ENCODE results near the gene ZNHIT3.

Gene ZNHIT3

DNA sequence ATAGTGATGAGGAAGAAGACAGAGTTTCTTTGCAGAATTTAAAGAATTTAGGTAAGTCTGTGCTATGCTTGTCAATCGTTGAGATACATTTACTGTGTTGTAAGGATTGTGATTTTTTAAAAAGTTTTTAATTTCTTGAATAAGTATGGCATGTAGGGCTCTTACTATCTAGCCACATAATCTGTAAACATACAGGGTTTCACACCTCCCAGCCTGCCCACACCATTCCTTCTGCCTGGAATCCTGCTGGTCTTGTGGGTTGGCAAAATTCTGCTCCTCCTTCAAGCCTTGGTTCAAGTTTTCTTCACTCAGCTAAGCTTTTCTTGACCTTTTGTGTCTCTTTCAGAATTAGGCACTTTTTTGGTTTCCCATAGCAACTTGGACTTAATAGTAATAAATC lies 7.5 kb downstream of the ZNHIT3 start:
- TF ChIP-seq, protein P1, sequence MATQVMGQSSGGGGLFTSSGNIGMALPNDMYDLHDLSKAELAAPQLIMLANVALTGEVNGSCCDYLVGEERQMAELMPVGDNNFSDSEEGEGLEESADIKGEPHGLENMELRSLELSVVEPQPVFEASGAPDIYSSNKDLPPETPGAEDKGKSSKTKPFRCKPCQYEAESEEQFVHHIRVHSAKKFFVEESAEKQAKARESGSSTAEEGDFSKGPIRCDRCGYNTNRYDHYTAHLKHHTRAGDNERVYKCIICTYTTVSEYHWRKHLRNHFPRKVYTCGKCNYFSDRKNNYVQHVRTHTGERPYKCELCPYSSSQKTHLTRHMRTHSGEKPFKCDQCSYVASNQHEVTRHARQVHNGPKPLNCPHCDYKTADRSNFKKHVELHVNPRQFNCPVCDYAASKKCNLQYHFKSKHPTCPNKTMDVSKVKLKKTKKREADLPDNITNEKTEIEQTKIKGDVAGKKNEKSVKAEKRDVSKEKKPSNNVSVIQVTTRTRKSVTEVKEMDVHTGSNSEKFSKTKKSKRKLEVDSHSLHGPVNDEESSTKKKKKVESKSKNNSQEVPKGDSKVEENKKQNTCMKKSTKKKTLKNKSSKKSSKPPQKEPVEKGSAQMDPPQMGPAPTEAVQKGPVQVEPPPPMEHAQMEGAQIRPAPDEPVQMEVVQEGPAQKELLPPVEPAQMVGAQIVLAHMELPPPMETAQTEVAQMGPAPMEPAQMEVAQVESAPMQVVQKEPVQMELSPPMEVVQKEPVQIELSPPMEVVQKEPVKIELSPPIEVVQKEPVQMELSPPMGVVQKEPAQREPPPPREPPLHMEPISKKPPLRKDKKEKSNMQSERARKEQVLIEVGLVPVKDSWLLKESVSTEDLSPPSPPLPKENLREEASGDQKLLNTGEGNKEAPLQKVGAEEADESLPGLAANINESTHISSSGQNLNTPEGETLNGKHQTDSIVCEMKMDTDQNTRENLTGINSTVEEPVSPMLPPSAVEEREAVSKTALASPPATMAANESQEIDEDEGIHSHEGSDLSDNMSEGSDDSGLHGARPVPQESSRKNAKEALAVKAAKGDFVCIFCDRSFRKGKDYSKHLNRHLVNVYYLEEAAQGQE (IDR thresholded peaks at IDR 0.05; ENCODE audit: insufficient read depth in 1 of 2, low read depth in 2 of 2, low read length in 2 of 2): no peak
- TF ChIP-seq SIN3A (IDR thresholded peaks at IDR 0.05; ENCODE audit: borderline replicate concordance, insufficient read depth, low read length) (no peak), TAF1 (IDR thresholded peaks at IDR 0.05; ENCODE audit: borderline replicate concordance, insufficient read depth, low read length) (no peak), FOXP2 (optimal IDR thresholded peaks at IDR 0.05; ENCODE audit: borderline replicate concordance, extremely low read depth, extremely low read length, insufficient read depth) (no peak), POLR2AphosphoS5 (IDR thresholded peaks at IDR 0.05; ENCODE audit: low read depth, low read length) (no peak)

DNA sequence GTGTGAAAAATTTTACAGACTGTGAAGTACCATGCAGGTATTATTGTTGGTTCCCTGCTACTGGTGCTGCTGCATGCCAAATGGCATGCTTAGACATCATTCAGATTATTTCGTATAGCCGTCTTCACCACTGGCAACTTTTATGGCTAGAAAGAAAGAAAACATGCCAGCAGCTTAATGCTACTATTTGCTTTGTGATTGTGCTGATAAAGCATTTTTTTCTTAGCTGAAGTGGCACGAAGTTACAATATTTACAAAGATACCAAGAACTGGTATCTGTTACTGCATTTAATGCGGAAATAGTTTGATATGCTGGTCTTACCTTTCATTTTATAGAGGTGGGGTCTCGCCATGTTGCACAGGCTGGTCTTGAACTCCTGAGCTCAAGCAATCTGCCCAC lies 8.2 kb downstream of the ZNHIT3 start:
- TF ChIP-seq, protein P1 (IDR thresholded peaks at IDR 0.05; ENCODE audit: insufficient read depth in 1 of 2, low read depth in 2 of 2, low read length in 2 of 2): no peak
- no peak for TF ChIP-seq FOXP2 (optimal IDR thresholded peaks at IDR 0.05; ENCODE audit: borderline replicate concordance, extremely low read depth, extremely low read length, insufficient read depth)
- TF ChIP-seq POLR2AphosphoS5 (IDR thresholded peaks at IDR 0.05; ENCODE audit: low read depth, low read length): no peak
- TF ChIP-seq SIN3A (IDR thresholded peaks at IDR 0.05; ENCODE audit: borderline replicate concordance, insufficient read depth, low read length): no peak
- no peak for TF ChIP-seq TAF1 (IDR thresholded peaks at IDR 0.05; ENCODE audit: borderline replicate concordance, insufficient read depth, low read length)

DNA sequence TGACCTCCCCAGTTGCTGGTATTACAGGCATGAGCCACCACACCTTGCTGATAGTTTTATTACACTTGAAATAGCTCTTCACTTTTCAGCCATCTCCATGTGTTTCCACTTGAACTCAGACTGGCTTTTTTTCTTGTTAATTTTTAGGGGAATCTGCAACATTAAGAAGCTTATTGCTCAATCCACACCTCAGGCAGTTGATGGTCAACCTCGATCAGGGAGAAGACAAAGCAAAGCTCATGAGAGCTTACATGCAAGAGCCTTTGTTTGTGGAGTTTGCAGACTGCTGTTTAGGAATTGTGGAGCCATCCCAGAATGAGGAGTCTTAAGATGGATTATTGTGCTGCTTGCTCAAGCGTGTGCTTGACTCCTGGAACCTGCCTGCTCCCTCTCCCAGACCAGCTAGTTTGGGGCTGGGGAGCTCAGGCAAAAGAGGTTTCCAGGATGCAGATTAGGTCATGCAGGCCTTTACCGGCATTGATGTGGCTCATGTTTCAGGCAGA lies 8.6 kb downstream of the ZNHIT3 start:
- TF ChIP-seq SIN3A (IDR thresholded peaks at IDR 0.05; ENCODE audit: borderline replicate concordance, insufficient read depth, low read length): no peak
- TF ChIP-seq, protein P1 (IDR thresholded peaks at IDR 0.05; ENCODE audit: insufficient read depth in 1 of 2, low read depth in 2 of 2, low read length in 2 of 2): no peak
- no peak for TF ChIP-seq FOXP2 (optimal IDR thresholded peaks at IDR 0.05; ENCODE audit: borderline replicate concordance, extremely low read depth, extremely low read length, insufficient read depth)
- TF ChIP-seq POLR2AphosphoS5 (IDR thresholded peaks at IDR 0.05; ENCODE audit: low read depth, low read length): no peak
- TF ChIP-seq TAF1 (IDR thresholded peaks at IDR 0.05; ENCODE audit: borderline replicate concordance, insufficient read depth, low read length): no peak

DNA sequence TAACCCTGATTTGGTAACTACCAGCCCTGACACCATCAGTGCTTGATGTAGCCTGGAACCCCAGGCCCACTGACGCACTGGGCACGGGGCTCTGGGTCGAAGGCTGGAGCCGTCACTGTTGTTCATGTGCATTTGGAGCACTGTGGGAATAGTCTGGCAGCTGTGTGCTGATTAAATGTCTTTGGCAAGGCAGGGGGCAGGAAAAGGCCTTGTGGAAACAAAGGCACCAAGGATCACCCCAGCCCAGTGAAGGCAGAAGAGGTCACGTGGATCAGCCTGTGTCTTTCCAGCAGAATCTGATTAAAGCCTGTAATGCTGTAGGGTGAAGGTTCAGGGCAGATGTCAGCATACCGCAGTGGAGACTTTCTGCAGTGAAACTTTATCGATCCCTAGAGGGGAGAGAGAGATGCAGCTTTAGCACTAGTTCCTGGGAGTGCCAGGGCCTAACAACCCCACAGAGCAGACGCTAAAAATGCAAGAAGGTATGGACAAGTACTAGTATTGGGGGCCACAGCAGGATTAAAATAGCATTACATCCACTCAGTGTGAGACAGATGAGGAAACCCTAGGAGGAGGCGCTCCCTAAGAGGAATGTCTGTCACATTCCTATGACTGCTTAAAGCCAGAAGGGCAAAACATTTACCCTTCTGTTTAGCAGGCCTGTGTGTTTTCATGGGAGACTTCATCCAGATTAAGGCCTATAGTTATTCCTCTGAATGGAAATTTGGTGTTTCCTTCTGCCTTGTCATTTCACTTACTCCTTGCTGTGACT lies 9.7 kb downstream of the ZNHIT3 start:
- TF ChIP-seq POLR2AphosphoS5 (IDR thresholded peaks at IDR 0.05; ENCODE audit: low read depth, low read length) (no peak), FOXP2 (optimal IDR thresholded peaks at IDR 0.05; ENCODE audit: borderline replicate concordance, extremely low read depth, extremely low read length, insufficient read depth) (no peak), TAF1 (IDR thresholded peaks at IDR 0.05; ENCODE audit: borderline replicate concordance, insufficient read depth, low read length) (no peak), SIN3A (IDR thresholded peaks at IDR 0.05; ENCODE audit: borderline replicate concordance, insufficient read depth, low read length) (no peak)
- TF ChIP-seq, protein P1 (IDR thresholded peaks at IDR 0.05; ENCODE audit: insufficient read depth in 1 of 2, low read depth in 2 of 2, low read length in 2 of 2): no peak
